NCI-H146 treated with DMSO at 0.1 percent for 48 hours (cell line): Measurements from ENCODE around the gene CUL4A.

Experiments
- DNase-seq: peaks from one replicate; lab custom pipeline; 2025; ENCODE audit not compliant: unreplicated experiment; lab: John Stamatoyannopoulos, UW

Gene CUL4A

DNA sequence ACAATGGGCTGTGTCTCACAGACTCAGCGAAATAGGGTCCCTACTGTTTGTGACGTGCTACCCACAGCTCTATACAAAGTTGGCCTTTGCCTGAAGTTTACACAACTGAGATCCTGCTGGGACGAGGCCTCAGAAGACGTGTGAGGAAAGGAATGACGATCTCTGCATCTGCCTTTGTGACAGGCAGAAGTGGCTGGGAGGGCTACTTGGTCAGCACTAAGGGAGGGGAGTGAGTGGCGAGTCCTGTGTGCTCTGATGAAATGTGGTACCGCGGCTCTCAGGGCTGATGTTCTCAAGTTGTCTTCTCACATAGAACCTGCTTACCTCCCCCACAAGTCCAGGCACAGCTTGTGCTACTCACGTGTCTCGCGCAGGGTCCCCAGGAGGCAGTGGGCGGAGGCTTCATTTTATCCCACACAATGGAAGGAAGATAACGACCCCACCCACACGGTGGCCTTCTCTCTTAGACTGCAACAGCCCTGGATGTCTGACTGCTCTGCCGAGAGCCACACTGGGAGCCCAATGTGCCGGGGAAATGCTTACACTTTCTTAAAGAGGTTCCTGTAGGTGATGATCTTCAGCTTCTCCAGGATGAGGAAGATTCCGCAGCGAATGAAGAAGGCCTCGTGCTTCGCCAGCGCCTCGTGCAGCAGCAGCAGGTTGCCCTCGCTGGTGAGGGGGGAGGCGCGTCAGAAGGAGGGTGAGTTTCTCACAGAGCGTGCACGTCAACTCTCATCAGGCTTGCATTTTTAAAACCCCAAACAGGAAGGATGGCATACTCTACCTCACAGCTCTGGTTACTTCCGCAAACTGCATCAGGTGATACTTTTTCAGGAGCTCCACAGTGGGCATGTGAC, 29.8 kb upstream of the CUL4A start:
- DNase-seq, result no peak

DNA sequence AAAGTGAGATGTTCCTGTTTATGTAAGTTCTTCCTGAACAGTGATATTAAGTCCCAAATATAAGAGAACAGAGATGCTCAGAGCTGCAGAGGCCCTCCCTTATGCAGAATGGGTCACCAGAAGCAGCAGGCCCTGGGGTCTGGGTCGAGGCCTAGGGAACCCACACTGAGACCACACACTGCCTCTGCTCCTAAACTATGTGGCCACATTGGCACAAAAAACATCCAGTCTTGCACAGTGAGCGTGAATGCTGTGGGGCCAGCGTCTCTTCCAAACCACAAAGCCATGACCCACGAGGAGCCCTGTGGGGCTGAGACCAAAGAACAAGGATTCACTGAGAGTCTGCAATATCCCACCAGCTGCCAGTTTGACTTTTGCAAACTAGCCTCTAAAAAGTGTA, 27.4 kb upstream of the CUL4A start:
- no peak for DNase-seq

DNA sequence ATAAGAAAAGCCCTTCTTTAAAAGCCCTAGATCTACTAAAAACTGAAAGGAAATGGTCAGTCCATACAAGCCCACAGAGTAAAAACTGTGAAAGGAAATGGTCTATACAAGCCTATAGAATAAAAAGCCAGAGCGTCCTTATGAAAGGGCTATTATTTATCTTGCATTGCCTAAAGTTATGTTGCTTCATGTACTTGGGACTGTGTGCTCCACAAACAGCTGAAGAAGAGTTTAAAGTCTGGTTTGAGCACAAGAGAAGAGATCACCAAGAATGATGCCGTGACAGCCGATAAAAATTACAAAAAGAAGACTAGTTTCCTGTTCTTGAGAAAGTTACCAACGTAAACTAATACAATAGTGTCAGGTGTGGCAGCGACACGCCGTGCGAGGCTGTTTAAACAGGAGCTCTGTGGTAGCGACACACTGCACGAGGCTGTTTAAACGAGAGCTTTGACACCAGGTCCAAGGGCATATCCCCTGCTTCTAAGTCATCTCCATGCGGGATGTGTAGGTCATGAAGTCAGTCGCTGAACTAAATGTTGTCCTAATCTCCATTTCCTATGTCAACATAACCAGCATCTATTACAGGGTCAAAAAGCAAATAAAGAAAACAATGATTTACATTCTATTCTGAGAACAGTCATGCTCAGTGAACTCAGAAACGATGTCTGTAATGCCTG, 25.8 kb upstream of the CUL4A start:
- DNase-seq, result no peak

DNA sequence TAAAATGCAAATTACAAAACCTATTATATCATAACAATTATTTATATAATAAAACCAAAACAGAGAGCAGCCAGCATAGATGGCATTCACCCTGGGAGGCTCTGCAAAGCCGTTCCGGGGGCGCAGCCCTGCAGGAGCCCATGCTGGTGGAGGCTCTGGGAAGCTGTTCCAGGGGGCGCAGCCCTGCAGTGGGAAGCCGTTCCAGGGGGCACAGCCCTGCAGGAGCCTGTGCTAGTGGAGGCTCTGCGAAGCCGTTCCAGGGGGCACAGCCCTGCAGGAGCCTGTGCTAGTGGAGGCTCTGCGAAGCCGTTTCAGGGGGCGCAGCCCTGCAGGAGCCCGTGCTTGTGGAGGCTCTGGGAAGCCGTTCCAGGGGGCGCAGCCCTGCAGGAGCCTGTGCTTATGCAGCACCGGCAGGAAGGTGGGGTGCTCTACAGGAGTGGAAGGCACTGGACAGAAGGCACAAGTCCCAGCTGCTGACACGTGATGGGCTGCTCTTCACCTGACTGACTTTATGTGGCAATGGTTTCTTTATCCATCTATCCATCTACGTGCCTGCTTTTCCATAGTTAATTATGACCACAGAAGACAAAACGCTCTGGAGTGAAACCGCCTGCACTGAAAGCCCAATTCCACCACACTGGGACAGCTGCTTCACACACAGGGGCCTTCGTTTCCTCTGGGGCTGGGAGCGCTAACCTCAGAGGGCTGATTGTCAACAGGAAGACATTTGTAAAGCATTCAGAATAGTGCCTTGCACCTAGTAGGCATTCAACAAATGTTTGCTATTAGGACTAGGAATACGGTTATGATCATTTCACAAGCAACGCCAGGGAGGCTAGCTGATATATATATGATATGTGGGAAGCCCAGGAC, 24.6 kb upstream of the CUL4A start:
- no peak for DNase-seq

DNA sequence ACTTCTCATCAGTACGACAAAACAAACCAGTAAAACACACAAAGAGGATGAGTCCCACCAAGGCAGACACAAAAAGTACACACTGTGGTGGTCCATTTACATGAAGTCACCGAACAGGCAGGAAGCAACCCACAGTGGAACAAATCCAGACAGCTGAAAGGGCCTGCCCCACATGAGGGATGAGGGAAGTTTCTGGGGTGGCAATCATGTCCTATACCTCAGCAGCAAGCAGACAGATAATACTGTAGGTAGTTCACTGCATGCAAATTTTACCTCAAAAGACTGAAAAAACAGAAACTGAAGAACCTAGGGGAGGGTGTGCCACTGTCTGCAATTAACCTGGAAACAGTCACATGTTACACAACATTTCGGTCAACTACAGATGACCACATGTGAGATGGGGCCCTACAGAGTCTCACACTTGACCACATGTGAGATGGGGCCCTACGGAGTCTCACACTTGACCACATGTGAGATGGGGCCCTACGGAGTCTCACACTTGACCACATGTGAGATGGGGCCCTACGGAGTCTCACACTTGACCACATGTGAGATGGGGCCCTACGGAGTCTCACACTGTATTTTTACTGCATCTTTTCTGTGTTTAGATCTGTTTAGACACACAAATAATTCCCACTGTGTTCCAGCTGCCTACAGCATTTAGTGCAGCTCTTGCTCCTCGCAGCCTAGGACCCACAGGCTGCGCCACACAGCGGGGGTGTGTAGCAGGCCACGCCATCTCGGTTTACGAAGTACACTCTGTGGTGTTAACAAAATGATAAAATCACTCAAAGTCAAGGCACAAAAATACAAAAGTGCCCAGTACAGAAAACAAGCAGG, 23.1 kb upstream of the CUL4A start:
- DNase-seq, result no peak

DNA sequence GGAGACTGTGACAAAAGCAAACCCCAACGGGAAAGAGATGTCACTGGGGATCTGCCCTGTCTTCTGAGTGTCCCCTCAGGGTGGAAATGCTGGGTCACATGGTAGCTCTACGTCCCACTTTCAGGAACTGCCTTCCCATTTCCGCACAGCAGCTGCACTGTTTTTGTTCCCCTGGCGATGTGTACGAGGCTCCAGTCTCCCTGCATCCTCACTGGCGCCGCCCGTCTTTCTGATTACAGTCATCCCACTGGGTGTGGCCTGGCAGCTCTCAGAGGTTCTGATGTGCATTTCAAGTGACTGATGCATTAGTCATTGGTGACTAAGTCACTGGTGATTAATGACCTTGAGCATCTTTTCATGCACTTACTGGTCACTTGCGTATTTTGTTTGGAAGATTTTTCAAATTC, 22.1 kb upstream of the CUL4A start:
- no peak for DNase-seq

DNA sequence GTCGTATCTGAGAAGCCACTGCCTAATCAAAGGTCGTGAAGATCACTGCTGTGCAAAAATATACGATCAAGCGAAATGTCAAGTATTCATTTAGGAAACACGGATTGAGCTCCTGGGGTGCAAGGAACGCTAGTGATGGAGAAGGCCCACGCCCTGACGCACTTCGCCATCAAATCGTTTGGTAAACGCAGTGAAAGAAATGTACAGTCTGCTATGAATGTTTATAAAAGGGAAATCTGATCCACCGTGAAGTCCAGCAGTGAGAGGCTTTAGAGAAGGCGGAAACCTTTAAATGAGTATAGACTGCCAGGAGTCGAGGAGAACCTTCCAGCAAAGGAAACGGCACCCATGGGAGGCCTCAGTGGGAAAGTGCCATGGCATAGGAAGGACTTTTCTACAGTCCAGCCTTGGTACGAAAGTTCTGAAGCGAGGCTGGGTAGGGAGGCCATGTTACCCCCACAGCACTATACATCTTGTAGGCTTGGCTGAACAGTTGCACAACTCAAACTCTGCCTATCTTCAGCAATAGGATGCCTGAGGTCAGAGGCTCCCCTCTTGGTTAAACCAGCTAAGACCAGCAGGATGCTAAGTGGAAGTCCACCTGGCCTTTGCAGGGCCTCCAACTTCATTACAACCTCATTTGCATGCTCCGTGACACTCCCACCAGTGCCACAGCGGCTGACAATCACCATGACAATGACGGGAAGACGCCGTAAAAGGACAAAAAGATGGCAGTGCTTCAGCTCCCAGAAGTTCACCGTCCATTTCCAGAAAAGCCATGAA, 21.3 kb upstream of the CUL4A start:
- DNase-seq, result no peak

DNA sequence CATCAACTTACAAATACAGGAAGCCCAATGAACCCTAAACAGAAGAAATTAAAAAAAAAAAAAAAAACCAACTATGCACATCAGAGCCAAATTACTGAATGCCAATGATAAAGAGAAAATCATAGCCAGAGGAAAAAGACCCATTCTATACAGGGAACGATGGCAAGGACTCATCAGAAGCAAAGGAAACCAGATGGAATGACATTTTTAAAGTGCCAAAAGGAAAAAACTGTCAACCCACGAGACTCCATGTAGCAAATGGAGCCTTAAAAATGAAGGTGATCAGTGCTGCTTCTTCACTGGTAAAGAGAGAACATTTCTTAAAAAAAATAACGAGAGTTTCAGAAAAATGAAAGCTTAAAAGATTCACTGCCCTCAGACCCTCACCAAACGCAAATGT, 19.2 kb upstream of the CUL4A start:
- no peak for DNase-seq

DNA sequence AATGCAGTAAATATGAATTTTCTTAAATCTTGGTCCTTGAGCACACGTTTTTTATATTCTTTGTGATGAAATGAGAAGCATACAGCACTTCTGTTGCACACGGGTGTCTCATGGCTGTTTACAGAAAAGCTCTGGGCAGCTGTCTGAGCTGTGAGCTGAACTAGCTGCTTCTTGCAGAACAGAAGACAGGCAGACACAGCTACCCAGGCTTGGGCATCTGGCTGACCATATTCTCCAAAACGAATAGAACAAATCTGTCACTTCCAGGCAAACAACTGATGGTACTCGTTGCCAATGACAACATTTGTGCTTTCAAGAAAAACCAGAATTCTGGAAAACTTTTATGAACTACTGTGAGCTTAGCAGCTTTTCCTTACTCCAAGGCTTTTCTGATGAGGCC, 17.1 kb upstream of the CUL4A start:
- DNase-seq, result no peak

DNA sequence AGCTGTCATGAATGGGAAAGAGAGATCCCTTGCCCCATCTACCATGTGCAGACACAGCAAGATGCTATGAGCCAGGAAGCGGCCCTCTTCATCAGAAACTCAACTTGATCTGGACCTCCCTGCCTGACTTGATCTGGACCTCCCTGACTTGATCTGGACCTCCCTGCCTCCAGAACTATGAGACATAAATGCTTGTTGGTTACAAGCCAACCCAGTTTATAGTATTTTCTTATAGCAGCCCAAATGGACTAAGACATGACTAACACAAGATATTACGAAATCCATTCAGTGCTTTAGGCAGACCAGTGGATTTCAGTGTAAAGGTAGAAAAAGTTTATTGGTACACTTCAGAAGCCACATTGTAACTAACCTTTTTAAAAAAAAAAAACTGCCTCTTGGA, 16.5 kb upstream of the CUL4A start:
- DNase-seq, result no peak

DNA sequence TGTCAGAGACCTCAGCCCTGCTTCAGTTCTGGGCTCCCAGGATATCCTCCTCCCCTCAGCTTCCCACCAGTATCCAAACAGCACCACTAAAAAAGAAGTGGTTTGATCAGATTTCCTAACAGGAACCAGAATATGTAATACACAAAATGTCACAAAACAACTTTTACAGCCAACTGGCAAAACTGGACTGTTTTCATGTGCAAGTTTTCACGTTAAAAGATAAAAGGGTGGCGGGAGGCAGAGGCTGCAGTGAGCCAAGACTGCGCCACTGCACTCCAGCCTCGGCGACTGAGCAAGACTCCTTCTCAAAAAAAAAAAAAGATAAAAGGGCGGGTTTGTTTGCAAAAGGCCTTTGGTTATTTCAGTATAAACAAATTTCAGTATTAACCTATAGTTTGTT, 14.1 kb upstream of the CUL4A start:
- no peak for DNase-seq

DNA sequence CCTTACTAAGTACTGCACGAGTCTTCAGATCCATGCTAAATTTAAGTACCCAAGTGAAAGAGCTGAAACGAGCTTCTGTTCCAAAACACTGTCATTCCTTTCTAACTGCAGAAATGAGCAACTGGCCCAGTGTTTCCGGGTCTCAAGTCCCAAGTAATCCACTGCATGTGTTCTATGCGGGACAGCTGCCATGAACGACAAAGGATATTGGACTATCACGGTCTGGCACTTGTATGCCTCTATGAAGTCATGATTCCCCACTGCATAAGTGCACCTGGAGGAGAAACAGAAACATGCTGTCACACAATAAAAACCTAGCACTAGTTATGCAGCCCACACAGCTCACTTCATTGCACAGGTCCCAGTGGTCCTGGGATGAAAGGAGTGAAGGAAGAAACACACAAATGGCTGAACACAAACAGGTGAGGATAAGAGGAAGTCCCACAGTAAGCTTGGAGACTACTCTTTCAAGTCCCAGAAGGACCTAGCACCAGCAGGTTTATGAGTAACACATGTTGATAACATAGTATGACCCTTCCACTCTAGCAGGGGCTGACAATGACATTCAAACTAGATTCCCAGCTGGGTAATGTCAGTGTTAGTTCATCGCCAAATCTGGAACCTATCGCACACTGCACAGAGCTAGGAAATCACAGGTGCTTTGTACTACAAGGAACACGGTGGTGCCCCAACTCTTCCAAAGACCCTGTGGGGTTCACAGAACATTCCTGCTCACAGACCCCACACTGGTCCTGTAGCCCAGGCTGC, 12.3 kb upstream of the CUL4A start:
- no peak for DNase-seq

DNA sequence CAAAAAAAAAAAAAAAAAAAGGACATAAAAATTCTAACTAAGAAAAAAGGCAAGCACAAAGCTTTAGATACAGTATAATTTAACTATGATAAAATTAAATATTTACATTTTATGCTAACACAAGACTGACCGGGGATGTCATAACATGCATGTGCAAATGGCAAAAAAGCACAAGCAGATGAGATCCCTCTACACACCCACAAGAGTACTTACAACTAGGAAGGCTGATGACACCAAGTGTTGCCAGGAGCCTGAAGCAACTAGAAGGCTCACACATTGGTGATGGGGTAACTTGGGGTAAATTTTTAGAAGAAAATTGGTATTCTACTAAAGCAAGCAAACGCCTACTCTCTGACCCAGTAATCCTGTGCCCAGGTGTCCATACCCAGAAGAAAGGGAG, 7.6 kb upstream of the CUL4A start:
- no peak for DNase-seq

DNA sequence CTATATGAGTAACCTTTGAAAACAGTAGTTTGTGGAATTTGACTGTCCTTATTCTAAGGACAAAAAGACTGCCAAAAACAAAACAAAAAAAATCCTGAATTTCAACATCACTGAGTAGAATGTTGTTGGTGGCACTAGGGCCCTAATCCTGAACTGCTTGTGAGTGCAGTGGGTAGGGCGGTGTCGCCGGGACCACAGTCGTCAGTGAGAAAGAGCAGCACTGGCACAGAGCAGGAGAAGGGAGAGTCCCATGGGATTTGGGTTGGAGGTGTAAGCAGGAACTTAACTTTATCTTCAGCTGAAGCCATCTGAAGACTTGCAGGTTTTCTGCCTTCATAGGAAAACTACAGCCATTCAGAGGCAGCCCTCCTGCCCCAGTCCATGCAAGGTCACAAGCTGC, 6.5 kb upstream of the CUL4A start:
- no peak for DNase-seq

DNA sequence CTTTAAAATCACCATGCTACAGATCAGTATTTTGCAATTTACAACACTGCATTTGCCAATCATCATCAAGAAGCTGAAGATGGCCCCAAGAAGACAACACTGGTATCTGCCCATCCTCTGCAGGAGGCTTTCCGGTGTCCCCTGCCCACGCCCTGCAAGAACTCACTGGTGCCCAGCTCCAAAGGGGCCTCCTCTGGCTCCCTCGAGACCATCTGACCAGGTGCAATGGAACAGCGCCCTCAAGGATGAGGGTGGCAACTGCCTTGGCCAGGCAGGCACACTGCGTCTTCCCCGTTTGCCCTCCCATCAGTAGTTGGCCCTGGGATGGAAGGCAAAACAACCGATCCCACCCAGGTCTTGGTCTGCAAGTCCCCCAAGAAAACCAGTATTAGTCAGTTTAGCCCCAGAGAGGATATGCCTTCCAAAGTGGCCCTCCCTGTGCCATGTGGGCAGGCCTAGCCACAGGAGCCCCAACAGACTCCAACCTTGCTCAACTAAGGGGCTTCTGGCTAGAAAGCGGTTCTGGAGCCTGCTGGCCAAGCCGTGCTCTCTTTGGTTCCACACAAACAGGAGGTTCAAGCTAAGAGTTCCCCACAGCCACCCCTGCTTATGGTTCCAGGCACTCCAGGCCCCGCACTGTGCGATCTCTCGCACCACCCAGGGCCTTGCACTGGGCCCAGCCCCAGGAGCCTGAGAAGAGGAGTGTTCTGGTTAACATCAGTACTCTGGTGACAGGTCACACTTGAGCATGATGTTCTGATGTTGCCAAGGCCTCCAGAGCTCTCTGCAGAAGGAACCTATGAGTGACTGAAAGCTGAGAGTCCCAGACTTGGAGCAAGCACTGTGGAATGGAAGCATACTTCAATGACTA, 5.7 kb upstream of the CUL4A start:
- DNase-seq, result no peak

DNA sequence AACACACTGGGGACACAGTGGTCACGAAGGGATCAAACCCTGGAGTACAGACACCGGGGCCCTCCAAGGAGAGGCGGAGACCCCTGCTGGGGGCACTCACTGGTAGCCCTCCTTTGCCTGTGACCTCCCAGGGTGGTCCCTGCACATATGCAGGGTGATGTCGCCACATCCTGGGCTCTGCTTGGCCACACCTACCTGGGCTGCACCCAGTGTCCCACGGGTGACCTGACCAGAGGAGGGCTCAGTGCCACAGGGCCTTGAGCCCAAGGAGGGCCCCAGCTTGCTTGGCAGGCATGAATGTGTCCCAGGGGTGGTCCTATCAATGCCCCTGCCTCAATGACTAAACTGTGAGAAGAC, 5.1 kb upstream of the CUL4A start:
- no peak for DNase-seq

DNA sequence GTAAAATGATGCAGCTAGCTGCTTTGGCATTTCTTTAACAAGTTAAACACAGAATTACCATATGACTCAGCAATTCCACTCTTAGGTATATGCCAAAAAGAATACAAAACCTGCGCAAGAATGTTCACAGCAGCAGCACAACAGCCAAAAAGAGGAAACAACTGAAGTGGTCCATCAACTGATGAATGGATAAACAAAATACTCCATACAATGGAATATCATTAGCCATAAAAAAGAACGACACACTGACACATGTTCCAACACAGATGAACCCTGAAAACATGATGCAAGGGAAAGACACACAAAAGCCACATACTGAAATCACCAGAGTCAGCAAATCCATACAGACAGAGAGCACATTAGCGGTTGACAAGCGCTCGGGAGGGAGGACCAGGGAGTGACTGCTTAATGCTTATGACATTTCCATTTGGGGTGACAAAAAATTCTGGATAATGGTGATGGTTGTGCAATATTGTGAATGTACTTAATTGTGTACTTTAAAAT, 3.9 kb upstream of the CUL4A start:
- DNase-seq, result no peak

DNA sequence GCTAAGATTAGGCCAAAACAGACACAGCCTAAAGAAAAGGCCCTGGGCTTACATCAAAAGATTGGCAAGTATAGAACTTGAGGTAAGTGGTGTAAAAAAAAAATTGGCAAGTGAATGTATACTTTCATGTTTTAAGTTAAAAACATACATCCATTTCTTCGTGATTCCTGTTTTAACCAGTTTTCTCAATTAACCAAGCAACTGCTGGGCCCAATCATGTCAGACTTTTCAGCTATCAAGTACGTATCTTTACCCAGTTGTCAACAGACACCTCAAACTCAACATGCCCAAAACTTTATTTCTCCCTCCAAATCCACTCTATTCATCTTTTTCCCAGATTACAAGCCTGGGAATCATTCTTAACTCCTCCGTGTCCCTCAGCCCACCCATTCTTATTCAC, 2.0 kb upstream of the CUL4A start:
- no peak for DNase-seq
